SK-N-SH (cell line): ENCODE results near the gene MSX1. TPM values are rescaled to one million over a fixed set of nuclear protein-coding genes. Genes with fewer than 3 reads are reported as not detected.

Experiments used
- CTCF ChIA-PET: fragments of 300-600, 350-600 bp; formaldehyde crosslinking; extraction: SDS; loops from one replicate; lab custom pipeline; 2021; lab: Yijun Ruan, JAX
- POLR2A ChIA-PET: fragments of 350-600 bp; sonication (Branson Sonifier 250); formaldehyde crosslinking; extraction: SDS; loops from one replicate; lab custom pipeline; 2020; ENCODE audit warnings: antibody characterized with exemption, inconsistent platforms; lab: Yijun Ruan, JAX
- DNase-seq: peaks from one replicate; pipeline ENCODE4 v3.0.0; 2012
- H2AFZ ChIP-seq: fragments of 200-600 bp; sonication (generic); 2 replicates; pipeline ENCODE4 v1.8.1; 2016; ENCODE audit warnings: antibody characterized with exemption, mild to moderate bottlenecking, low read depth
- H3F3A ChIP-seq: fragments of 200-600 bp; sonication (generic); replicated peaks from 2 replicates; pipeline ENCODE3; 2016; ENCODE audit warnings: antibody characterized with exemption, mild to moderate bottlenecking; ENCODE audit not compliant: insufficient read depth
- H3K27ac ChIP-seq, 2 experiments: fragments of 200-500 bp in 1 of 2; fragments of 200-600 bp in 1 of 2; sonication (Bioruptor generic) in 1 of 2; sonication (generic), shearing (Covaris generic) in 1 of 2; 2 replicates each; pipeline versions ENCODE4 v1.5.1 to v1.6.1; 2014 to 2016; ENCODE audit warnings: low read depth in 2 of 2, inconsistent platforms in 1 of 2, low read length in 1 of 2, mild to moderate bottlenecking in 1 of 2, mixed read lengths in 1 of 2
- H3K27me3 ChIP-seq: fragments of 200-600 bp; sonication (generic), shearing (Covaris generic); 2 replicates; pipeline ENCODE4 v1.6.1; 2016; ENCODE audit warnings: mixed run types; ENCODE audit not compliant: insufficient read depth
- H3K36me3 ChIP-seq, 2 experiments: fragments of 200-500 bp in 1 of 2; fragments of 200-600 bp in 1 of 2; sonication (Bioruptor generic) in 1 of 2; sonication (generic) in 1 of 2; replicated peaks in 1 of 2; 2 replicates each; pipeline versions ENCODE3 to v1.5.1; 2014 to 2016; ENCODE audit warnings: low read length in 1 of 2, mild to moderate bottlenecking in 1 of 2; ENCODE audit not compliant: insufficient read depth in 2 of 2, control insufficient read depth in 1 of 2
- H3K4me1 ChIP-seq, 2 experiments: fragments of 200-500 bp in 1 of 2; fragments of 200-600 bp in 1 of 2; sonication (Bioruptor generic) in 1 of 2; sonication (generic), shearing (Covaris generic) in 1 of 2; 2 replicates each; pipeline versions ENCODE4 v1.5.1 to v1.6.1; 2014 to 2016; ENCODE audit warnings: low read depth in 1 of 2, low read length in 1 of 2, mixed run types in 1 of 2; ENCODE audit not compliant: insufficient read depth in 2 of 2, control insufficient read depth in 1 of 2
- H3K4me2 ChIP-seq: fragments of 200-600 bp; sonication (generic), shearing (Covaris generic); 2 replicates; pipeline ENCODE4 v1.6.1; 2017; ENCODE audit warnings: mixed run types
- H3K4me3 ChIP-seq, 2 experiments: fragments of 200-500 bp in 1 of 2; fragments of 200-600 bp in 1 of 2; sonication (Bioruptor generic) in 1 of 2; sonication (generic), shearing (Covaris generic) in 1 of 2; 2 replicates each; pipeline versions ENCODE4 v1.5.1 to v1.8.1; 2014 to 2016; ENCODE audit warnings: low read depth in 2 of 2, inconsistent platforms in 1 of 2, low read length in 1 of 2, mild to moderate bottlenecking in 1 of 2, mixed read lengths in 1 of 2, moderate library complexity in 1 of 2
- H3K79me2 ChIP-seq: fragments of 200-600 bp; sonication (generic); 2 replicates; pipeline ENCODE4 v1.8.1; 2017; ENCODE audit warnings: mild to moderate bottlenecking; ENCODE audit not compliant: insufficient read depth
- H3K9ac ChIP-seq: fragments of 200-600 bp; sonication (generic); 2 replicates; pipeline ENCODE4 v1.6.1; 2017; ENCODE audit warnings: mixed run types
- H3K9me2 ChIP-seq: fragments of 200-600 bp; sonication (generic); 2 replicates; pipeline ENCODE4 v1.6.1; 2017; ENCODE audit warnings: mixed run types
- H3K9me3 ChIP-seq: fragments of 200-600 bp; sonication (generic); 2 replicates; pipeline ENCODE4 v1.6.1; 2017; ENCODE audit warnings: mixed run types, mild to moderate bottlenecking, moderate library complexity
- H4K20me1 ChIP-seq: fragments of 200-600 bp; sonication (generic); 2 replicates; pipeline ENCODE4 v1.6.1; 2017; ENCODE audit warnings: mild to moderate bottlenecking, mixed run types; ENCODE audit not compliant: insufficient read depth
- CTCF ChIP-seq: fragments of 200-600 bp; sonication (generic); IDR thresholded peaks from 2 replicates; pipeline ENCODE4 v1.6.1; 2017; ENCODE audit warnings: antibody characterized with exemption, mild to moderate bottlenecking, moderate library complexity
- ELF1 ChIP-seq: IDR thresholded peaks from 2 replicates; pipeline ENCODE4 v1.4.0; 2012
- EP300 ChIP-seq, 2 experiments: IDR thresholded peaks; 2 replicates each; pipeline versions ENCODE4 v1.4.0 to v1.6.1; 2012; ENCODE audit warnings: borderline replicate concordance in 1 of 2, low read depth in 1 of 2, low read length in 1 of 2
- EZH2phosphoT487 ChIP-seq: fragments of 200-600 bp; sonication (generic); IDR thresholded peaks from 2 replicates; pipeline ENCODE4 v1.6.1; 2017; ENCODE audit warnings: low read depth, mixed run types, mild to moderate bottlenecking, antibody characterized with exemption, moderate library complexity, borderline replicate concordance
- GATA2 ChIP-seq: sonication (generic); formaldehyde crosslinking; IDR thresholded peaks from 2 replicates; pipeline ENCODE4 v1.5.0; 2020; ENCODE audit warnings: mild to moderate bottlenecking, missing genetic modification reagents
- JUND ChIP-seq: IDR thresholded peaks from 2 replicates; pipeline ENCODE4 v1.4.0; 2012
- MEF2A ChIP-seq: IDR thresholded peaks from 2 replicates; pipeline ENCODE4 v1.4.0; 2012; ENCODE audit warnings: low read depth, borderline replicate concordance
- MXI1 ChIP-seq: IDR thresholded peaks from 2 replicates; pipeline ENCODE4 v1.6.1; 2012; ENCODE audit warnings: mild to moderate bottlenecking, low read depth, low read length, improper control_type of control experiment
- NFIC ChIP-seq: IDR thresholded peaks from 2 replicates; pipeline ENCODE4 v1.4.0; 2012; ENCODE audit warnings: borderline replicate concordance
- POLR2AphosphoS5 ChIP-seq: IDR thresholded peaks from 2 replicates; pipeline ENCODE4 v1.6.1; 2012; ENCODE audit warnings: low read depth, low read length
- RAD21 ChIP-seq: IDR thresholded peaks from 2 replicates; pipeline ENCODE4 v1.6.1; 2012; ENCODE audit warnings: mild to moderate bottlenecking, low read length
- RFX5 ChIP-seq: IDR thresholded peaks from 2 replicates; pipeline ENCODE4 v1.6.1; 2012; ENCODE audit warnings: mild to moderate bottlenecking, improper control_type of control experiment, low read length
- TCF12 ChIP-seq: IDR thresholded peaks from 2 replicates; pipeline ENCODE4 v1.4.0; 2012
- YY1 ChIP-seq: IDR thresholded peaks from 2 replicates; pipeline ENCODE4 v1.4.0; 2012; ENCODE audit warnings: low read depth, mild to moderate bottlenecking
- WGBS: methylation state at CpG from one replicate; pipeline ENCODE4 v1.1.6; 2017; ENCODE audit warnings: low lambda C conversion rate; 5-methylcytosine and 5-hydroxymethylcytosine counted together
- polyA plus RNA-seq, 3 experiments: library from polyadenylated mRNA; depleted of rRNA; stranded (reverse); fragments of >200 nt; gene quantifications; 2 replicates each; pipeline ENCODE4 v1.2.3, GENCODE V29; 2012
- TF ChIP-seq, protein P1 (sequence below): IDR thresholded peaks from 2 replicates; pipeline ENCODE4; 2012

The MSX1 gene
- polyA plus RNA-seq, 1 of the 3 experiments (the other 2 are of a cell fraction) = 2.1 TPM

DNA sequence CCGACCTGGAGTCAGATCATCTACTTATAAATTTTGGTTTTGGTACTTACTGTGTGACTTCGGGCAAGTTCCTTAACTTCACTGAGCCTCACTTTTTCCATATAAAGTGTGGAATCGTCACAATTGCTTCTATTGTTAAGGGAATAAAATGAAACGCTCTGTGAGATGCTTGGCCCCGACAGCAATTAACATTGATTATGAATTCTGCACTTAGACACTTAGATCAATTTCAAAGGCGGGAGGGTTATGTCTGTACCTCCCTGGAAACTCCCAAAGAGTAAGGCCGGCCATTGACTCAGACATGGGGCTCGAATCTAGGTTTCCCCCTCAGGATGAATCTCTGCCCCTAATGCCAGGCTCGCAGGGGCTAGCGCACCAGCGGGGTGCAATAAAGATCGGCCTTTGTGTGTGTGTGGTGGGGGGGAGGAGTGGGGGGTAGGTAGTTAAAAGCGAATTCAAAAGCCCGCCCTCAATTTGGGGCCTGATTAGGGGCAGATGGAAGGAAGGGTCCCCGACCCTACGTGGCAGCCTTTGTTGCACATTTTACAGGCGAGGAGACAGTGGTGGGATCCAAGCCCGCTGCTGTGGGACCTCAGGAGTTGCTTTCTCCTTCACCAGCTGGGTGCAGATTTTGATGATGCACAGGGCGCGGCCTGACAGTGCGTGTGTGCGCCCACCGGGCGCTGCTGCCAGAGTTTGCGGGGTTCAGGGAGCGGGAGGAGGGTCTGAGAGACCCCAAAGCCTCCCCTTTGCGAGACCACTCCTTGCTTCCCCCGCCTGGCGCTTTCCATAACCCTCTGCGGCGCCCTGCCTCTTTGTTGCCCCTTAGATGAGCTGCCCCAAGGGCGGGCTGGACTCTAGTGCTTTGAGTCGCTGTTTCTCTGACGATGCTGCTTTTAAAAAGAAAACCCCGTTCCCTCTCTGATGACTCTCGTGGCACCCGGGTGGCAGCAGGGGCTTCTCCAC, 9.6 kb downstream of the MSX1 start:
- Histone ChIP-seq H3K9ac (no peak overlapping the region), H3K9me3 (no peaks in the 10 kb centered on the region), H3F3A (no peaks in the 10 kb centered on the region), H3K36me3 (no peaks in the 10 kb centered on the region), H3K4me2 (0 out of 2 replicates have a peak overlapping the region, but pooled peaks have one; percentile 20), H3K79me2 (no peaks in the 10 kb centered on the region), H3K4me3 (no peak overlapping the region), H3K4me1 (peaks cover 0 to 3% of the 10 kb centered on the region in 2 experiments; a peak in 1 of 4 replicates), H4K20me1 (peaks cover 3% of the 10 kb centered on the region; the same call in 1 of the 2 replicates), H2AFZ (no peak overlapping the region), H3K27me3 (peaks cover 100% of the 10 kb centered on the region), H3K9me2 (no peaks in the 10 kb centered on the region), H3K27ac (no peak overlapping the region)
- TF ChIP-seq GATA2 (CRISPR knock-in tag) (no peak), EZH2phosphoT487 (peak; percentile 41), POLR2AphosphoS5 (no peak)
- no peak for DNase-seq
- 5% methylated on average over 32 of the region's 37 CpGs for WGBS
- ChIA-PET CTCF (interaction anchor here (1.1 to 2.7 kb wide), 3 partner anchors 356 to 381 kb away, joined by 3 to 9 read pairs (median 4); no protein-coding TSS in a partner anchor), POLR2A (no interaction called here)

DNA sequence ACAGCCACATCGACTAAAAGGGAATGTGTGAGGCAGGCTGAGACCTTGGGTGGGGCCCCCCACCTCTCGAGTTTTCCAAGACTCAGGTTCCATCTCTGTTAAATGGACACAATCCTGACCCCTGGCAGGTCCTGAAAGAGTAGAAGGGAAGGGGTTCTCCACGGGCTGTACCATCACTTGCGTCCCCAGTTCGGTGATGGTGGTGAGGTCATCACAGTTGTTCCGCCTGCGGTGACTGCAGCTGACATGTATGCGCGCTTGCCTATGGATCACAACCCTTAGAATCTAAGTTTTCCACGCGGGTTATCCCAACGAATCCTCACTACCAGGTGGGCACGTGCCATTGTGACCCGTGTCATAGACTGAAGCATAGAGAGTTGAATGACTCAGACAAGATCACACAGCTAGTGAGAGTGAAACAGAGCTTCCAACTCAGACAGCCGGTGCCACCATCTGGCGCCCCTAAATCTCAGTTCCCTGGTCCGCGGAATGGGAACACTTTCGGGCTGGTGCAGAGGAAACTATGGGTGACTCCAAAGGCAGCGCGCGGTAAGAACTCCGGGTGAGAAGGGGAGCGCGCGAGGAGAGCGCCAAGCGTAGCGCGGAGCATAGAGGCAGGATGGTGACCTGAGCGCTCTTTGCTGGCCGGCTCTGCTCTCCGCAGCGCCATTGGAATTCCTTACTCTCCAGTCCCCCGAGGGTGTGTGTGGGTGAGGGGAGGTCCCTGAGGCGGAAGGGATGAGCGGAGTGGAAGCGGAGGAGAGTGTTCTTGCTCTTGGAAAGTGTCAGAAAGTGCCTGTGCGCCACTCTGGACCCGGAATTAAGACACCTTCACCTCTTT, 10.5 kb downstream of the MSX1 start:
- Histone ChIP-seq H3K36me3 (no peaks in the 10 kb centered on the region), H3K9me3 (no peaks in the 10 kb centered on the region), H3F3A (no peaks in the 10 kb centered on the region), H4K20me1 (peaks cover 3% of the 10 kb centered on the region; the same call in 1 of the 2 replicates), H3K4me1 (peaks cover 0 to 3% of the 10 kb centered on the region in 2 experiments; a peak in 1 of 4 replicates), H2AFZ (no peak overlapping the region), H3K9me2 (no peaks in the 10 kb centered on the region), H3K4me2 (peak overlapping the region; percentile 20; the same call in 1 of the 2 replicates), H3K4me3 (no peak overlapping the region), H3K27ac (no peak overlapping the region), H3K27me3 (peaks cover 100% of the 10 kb centered on the region), H3K9ac (no peak overlapping the region), H3K79me2 (no peaks in the 10 kb centered on the region)
- ChIA-PET POLR2A (no interaction called here), CTCF (interaction anchor here (1.1 to 1.4 kb wide), 2 partner anchors 357 to 382 kb away, joined by 3 to 4 read pairs; no protein-coding TSS in a partner anchor)
- 8% methylated on average over 38 of the region's 40 CpGs for WGBS
- TF ChIP-seq RAD21 = no peak
- TF ChIP-seq, protein P1, sequence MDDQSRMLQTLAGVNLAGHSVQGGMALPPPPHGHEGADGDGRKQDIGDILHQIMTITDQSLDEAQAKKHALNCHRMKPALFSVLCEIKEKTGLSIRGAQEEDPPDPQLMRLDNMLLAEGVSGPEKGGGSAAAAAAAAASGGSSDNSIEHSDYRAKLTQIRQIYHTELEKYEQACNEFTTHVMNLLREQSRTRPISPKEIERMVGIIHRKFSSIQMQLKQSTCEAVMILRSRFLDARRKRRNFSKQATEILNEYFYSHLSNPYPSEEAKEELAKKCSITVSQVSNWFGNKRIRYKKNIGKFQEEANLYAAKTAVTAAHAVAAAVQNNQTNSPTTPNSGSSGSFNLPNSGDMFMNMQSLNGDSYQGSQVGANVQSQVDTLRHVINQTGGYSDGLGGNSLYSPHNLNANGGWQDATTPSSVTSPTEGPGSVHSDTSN = no peak
- no peak for TF ChIP-seq ELF1
- no peak for TF ChIP-seq NFIC
- TF ChIP-seq EZH2phosphoT487 = no peak
- TF ChIP-seq MXI1 = no peak
- no peak for TF ChIP-seq MEF2A
- no peak for TF ChIP-seq YY1
- no peak for TF ChIP-seq JUND
- TF ChIP-seq TCF12 = no peak
- no peak for TF ChIP-seq CTCF
- TF ChIP-seq EP300 (IDR thresholded peaks at IDR 0.05; ENCODE audit: borderline replicate concordance in 1 of 2, low read depth in 1 of 2, low read length in 1 of 2) = no peak
- no peak for TF ChIP-seq RFX5
- no peak for DNase-seq
